ENCODE results near the gene SNW1.

DNA sequence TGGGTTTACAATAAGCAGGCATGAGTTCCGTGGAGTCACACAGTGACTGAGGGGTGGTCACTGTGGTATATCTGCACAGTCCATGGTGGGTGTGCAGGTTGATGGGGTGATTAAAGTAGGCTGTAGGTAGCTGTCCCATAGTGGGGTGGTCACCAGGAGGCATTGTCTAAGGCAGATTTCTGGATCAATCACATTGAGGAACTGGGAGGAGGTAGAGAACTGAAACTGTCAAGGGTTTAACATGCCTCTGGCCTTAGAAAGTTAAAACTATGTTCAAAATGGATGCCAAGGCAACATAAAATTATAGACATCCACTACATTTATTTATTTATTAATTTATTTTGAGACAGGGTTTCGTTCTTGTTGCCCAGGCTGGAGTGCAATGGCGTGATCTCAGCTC is 47.3 kb upstream of the SNW1 start:
- TF ChIP-seq CTCF (IDR thresholded peaks at IDR 0.05) = no peak
- TF ChIP-seq SIN3A (IDR thresholded peaks at IDR 0.05; ENCODE audit: borderline replicate concordance, insufficient read depth, low read depth, low read length) = no peak

Data from Panc1 (cell line).